HepG2 (cell line): ENCODE measurements around the gene BCAT1. TPM values are rescaled to one million over a fixed set of nuclear protein-coding genes. Genes with fewer than 3 reads are reported as not detected.

Experiments used
- ATF6 ChIP-seq: sonication (generic); formaldehyde crosslinking; conservative IDR thresholded peaks from 2 replicates; pipeline ENCODE4 v1.4.0; 2020; ENCODE audit warnings: missing genetic modification reagents
- E2F1 ChIP-seq: sonication (generic); formaldehyde crosslinking; IDR thresholded peaks from 2 replicates; pipeline ENCODE4 v1.5.0; 2020; ENCODE audit warnings: missing genetic modification reagents
- ELK4 ChIP-seq: sonication (generic); formaldehyde crosslinking; IDR thresholded peaks from 2 replicates; pipeline ENCODE4 v1.9.0; 2021; ENCODE audit warnings: missing genetic modification reagents, borderline replicate concordance
- HBP1 ChIP-seq: IDR thresholded peaks from 2 replicates; pipeline ENCODE4 v1.6.1; 2016; ENCODE audit warnings: low read depth, control low read depth
- IKZF5 ChIP-seq: IDR thresholded peaks from 2 replicates; pipeline ENCODE4 v1.6.1; 2018; ENCODE audit warnings: missing genetic modification reagents, mild to moderate bottlenecking, missing compliant biosample characterization
- KLF15 ChIP-seq: sonication (generic); formaldehyde crosslinking; IDR thresholded peaks from 2 replicates; pipeline ENCODE4 v1.8.1; 2023; ENCODE audit warnings: borderline replicate concordance, mild to moderate bottlenecking, inconsistent platforms, missing genetic modification reagents, mixed read lengths
- SIX1 ChIP-seq: sonication (generic); formaldehyde crosslinking; IDR thresholded peaks from 2 replicates; pipeline ENCODE4 v1.4.0; 2020; ENCODE audit warnings: missing genetic modification reagents, borderline replicate concordance
- SNRNP70 ChIP-seq: fragments of 200-400 bp; formaldehyde crosslinking; IDR thresholded peaks from 2 replicates; pipeline ENCODE4 v1.6.1; 2017; ENCODE audit warnings: mild to moderate bottlenecking, low read depth, low read length, moderate library complexity
- TOE1 ChIP-seq: sonication (generic); formaldehyde crosslinking; IDR thresholded peaks from 2 replicates; pipeline ENCODE4 v1.4.0; 2020; ENCODE audit warnings: mild to moderate bottlenecking, missing genetic modification reagents
- ZNF17 ChIP-seq: sonication (generic); formaldehyde crosslinking; IDR thresholded peaks from 2 replicates; pipeline ENCODE4 v1.5.0; 2020; ENCODE audit warnings: mild to moderate bottlenecking, missing genetic modification reagents
- ZNF280D ChIP-seq: sonication (generic); formaldehyde crosslinking; IDR thresholded peaks from 2 replicates; pipeline ENCODE4 v1.5.1; 2020; ENCODE audit warnings: mild to moderate bottlenecking, missing genetic modification reagents
- ZNF281 ChIP-seq: sonication (generic); formaldehyde crosslinking; IDR thresholded peaks from 2 replicates; pipeline ENCODE4 v1.4.0; 2020; ENCODE audit warnings: missing genetic modification reagents, borderline replicate concordance
- ZNF556 ChIP-seq: sonication (generic); formaldehyde crosslinking; IDR thresholded peaks from 2 replicates; pipeline ENCODE4 v1.4.0; 2020; ENCODE audit warnings: mild to moderate bottlenecking, missing genetic modification reagents, borderline replicate concordance
- polyA plus RNA-seq, 8 experiments: library from polyadenylated mRNA; depleted of rRNA in 3 of 8; stranded (reverse) in 7 of 8; unstranded in 1 of 8; fragments of >200 nt; fragmentation: Illumina TruSeq in 4 of 8; extraction: Trizol in 4 of 8; gene quantifications; 2 replicates each; pipeline versions ENCODE4 v1.2.1 to v1.2.3, GENCODE V29; 2011 to 2016; ENCODE audit warnings: low read depth in 4 of 8, missing spikeins in 1 of 8, mixed read lengths in 1 of 8; ENCODE audit not compliant: insufficient read depth in 1 of 8
- total RNA-seq, 5 experiments: library from RNA; depleted of rRNA; stranded (reverse); fragments of >200 nt; fragmentation: Illumina TruSeq; extraction: Trizol; gene quantifications; 2 replicates each; pipeline ENCODE4 v1.2.3, GENCODE V29; 2016; ENCODE audit warnings: low read depth in 1 of 5

BCAT1 gene
- total and polyA plus RNA-seq, 2 of the 13 experiments (the other 11 are each of a cell fraction or from before 2014, with no cell fraction given): 8.0 to 75.5 TPM

GRCh38 chr12:24948757-24949722 lies at the start of gene BCAT1 (continued):
- TF ChIP-seq SIX1 (CRISPR knock-in tag) (no peak), E2F1 (no peak), SNRNP70 (no peak), HBP1 (CRISPR knock-in tag) (no peak; the same call in 1 of the 2 replicates), ELK4 (CRISPR knock-in tag) (no peak), ZNF17 (CRISPR knock-in tag) (no peak), ZNF281 (peak; percentile 58; the same call in 1 of the 2 replicates), ZNF556 (CRISPR knock-in tag) (peak; percentile 53; the same call in 1 of the 2 replicates), KLF15 (CRISPR knock-in tag) (no peak), ATF6 (CRISPR knock-in tag) (no peak), IKZF5 (CRISPR knock-in tag) (peak; percentile 72), ZNF280D (CRISPR knock-in tag) (peak; percentile 76; the same call in 1 of the 2 replicates), TOE1 (CRISPR knock-in tag) (no peak)
